Neural cell (in vitro differentiated cells): ENCODE measurements around the gene C8A.

Experiments used
- EZH2 ChIP-seq: fragments of 200-600, 300-800 bp; shearing (Covaris generic), sonication (generic); IDR thresholded peaks from 2 replicates; pipeline ENCODE4 v1.6.1; 2014; ENCODE audit warnings: antibody characterized with exemption, low read length, borderline replicate concordance, mild to moderate bottlenecking; ENCODE audit not compliant: insufficient read depth, poor library complexity, severe bottlenecking
- TAF1 ChIP-seq: IDR thresholded peaks from 2 replicates; pipeline ENCODE4 v1.6.1; 2012; ENCODE audit warnings: low read depth
- TF ChIP-seq, protein P1 (sequence below): IDR thresholded peaks from 2 replicates; pipeline ENCODE4 v1.6.1; 2012; ENCODE audit warnings: borderline replicate concordance
- TF ChIP-seq, protein P2 (sequence below): fragments of 450-650 bp; IDR thresholded peaks from 2 replicates; pipeline ENCODE4 v1.5.1; 2014; ENCODE audit warnings: antibody characterized with exemption, mild to moderate bottlenecking, moderate library complexity; ENCODE audit not compliant: poor library complexity, severe bottlenecking

DNA sequence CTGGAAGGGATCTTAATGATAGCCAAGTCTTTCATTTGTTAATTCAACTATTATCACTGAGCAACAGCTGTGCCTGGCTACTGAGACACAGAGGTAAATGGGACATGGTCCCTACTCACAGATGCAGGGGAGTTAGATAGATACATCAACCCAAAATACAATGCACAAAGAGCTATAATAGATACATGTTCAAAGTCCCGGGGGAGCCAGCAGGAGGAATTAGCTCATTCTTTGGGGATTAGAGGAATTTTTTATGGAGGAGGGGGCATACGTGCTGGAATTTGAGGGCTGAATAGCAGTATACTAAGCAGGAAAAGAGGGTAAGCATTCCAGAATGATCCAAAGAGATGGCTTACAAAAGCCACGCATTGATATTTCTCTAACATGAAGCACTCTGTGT lies 76.6 kb downstream of the C8A start:
- TF ChIP-seq TAF1 (no peak), EZH2 (no peak)
- TF ChIP-seq, protein P1, sequence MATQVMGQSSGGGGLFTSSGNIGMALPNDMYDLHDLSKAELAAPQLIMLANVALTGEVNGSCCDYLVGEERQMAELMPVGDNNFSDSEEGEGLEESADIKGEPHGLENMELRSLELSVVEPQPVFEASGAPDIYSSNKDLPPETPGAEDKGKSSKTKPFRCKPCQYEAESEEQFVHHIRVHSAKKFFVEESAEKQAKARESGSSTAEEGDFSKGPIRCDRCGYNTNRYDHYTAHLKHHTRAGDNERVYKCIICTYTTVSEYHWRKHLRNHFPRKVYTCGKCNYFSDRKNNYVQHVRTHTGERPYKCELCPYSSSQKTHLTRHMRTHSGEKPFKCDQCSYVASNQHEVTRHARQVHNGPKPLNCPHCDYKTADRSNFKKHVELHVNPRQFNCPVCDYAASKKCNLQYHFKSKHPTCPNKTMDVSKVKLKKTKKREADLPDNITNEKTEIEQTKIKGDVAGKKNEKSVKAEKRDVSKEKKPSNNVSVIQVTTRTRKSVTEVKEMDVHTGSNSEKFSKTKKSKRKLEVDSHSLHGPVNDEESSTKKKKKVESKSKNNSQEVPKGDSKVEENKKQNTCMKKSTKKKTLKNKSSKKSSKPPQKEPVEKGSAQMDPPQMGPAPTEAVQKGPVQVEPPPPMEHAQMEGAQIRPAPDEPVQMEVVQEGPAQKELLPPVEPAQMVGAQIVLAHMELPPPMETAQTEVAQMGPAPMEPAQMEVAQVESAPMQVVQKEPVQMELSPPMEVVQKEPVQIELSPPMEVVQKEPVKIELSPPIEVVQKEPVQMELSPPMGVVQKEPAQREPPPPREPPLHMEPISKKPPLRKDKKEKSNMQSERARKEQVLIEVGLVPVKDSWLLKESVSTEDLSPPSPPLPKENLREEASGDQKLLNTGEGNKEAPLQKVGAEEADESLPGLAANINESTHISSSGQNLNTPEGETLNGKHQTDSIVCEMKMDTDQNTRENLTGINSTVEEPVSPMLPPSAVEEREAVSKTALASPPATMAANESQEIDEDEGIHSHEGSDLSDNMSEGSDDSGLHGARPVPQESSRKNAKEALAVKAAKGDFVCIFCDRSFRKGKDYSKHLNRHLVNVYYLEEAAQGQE = no peak
- TF ChIP-seq, protein P2, sequence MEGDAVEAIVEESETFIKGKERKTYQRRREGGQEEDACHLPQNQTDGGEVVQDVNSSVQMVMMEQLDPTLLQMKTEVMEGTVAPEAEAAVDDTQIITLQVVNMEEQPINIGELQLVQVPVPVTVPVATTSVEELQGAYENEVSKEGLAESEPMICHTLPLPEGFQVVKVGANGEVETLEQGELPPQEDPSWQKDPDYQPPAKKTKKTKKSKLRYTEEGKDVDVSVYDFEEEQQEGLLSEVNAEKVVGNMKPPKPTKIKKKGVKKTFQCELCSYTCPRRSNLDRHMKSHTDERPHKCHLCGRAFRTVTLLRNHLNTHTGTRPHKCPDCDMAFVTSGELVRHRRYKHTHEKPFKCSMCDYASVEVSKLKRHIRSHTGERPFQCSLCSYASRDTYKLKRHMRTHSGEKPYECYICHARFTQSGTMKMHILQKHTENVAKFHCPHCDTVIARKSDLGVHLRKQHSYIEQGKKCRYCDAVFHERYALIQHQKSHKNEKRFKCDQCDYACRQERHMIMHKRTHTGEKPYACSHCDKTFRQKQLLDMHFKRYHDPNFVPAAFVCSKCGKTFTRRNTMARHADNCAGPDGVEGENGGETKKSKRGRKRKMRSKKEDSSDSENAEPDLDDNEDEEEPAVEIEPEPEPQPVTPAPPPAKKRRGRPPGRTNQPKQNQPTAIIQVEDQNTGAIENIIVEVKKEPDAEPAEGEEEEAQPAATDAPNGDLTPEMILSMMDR = no peak
